ENCODE measurements around the gene ZNF407. TPM values are rescaled to one million over a fixed set of nuclear protein-coding genes. Genes with fewer than 3 reads are reported as not detected.

The ZNF407 gene
- polyA plus RNA-seq, 1 experiment, result 2.8 TPM

DNA sequence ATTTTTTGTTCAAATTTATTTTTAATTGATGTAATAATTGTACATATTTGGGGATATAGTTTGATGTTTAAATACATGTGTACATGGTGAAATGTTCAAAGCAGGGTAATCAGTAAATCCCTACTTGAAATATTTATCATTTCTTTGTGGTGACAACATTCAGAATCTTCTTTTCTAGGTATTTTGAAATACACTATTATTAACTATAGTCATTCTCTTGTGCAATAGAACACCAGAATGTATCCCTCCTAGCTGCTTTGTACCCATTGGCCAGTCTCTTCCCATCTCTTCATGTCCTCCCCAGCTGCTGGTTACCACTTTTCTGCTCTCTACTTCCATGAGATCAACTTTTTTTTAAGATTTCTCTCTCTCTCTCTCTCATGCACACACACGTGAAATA is 126.5 kb downstream of the ZNF407 start:
- TF ChIP-seq, protein P1, sequence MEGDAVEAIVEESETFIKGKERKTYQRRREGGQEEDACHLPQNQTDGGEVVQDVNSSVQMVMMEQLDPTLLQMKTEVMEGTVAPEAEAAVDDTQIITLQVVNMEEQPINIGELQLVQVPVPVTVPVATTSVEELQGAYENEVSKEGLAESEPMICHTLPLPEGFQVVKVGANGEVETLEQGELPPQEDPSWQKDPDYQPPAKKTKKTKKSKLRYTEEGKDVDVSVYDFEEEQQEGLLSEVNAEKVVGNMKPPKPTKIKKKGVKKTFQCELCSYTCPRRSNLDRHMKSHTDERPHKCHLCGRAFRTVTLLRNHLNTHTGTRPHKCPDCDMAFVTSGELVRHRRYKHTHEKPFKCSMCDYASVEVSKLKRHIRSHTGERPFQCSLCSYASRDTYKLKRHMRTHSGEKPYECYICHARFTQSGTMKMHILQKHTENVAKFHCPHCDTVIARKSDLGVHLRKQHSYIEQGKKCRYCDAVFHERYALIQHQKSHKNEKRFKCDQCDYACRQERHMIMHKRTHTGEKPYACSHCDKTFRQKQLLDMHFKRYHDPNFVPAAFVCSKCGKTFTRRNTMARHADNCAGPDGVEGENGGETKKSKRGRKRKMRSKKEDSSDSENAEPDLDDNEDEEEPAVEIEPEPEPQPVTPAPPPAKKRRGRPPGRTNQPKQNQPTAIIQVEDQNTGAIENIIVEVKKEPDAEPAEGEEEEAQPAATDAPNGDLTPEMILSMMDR (IDR thresholded peaks at IDR 0.05; ENCODE audit: insufficient read depth, low read depth, low read length), result no peak
- ChIA-PET CTCF (no interaction called here), POLR2A (no interaction called here)
- no peaks in the 10 kb centered on the region for H3K36me3 ChIP-seq (ENCODE audit: control insufficient read depth, insufficient read depth, low read length)
- DNase-seq (ENCODE audit: low read depth), result peak; percentile 20
- H3K4me3 ChIP-seq (ENCODE audit: low read depth, low read length), result no peak overlapping the region
- H3K27me3 ChIP-seq (ENCODE audit: control insufficient read depth, insufficient read depth, low read length), result no peaks in the 10 kb centered on the region

DNA sequence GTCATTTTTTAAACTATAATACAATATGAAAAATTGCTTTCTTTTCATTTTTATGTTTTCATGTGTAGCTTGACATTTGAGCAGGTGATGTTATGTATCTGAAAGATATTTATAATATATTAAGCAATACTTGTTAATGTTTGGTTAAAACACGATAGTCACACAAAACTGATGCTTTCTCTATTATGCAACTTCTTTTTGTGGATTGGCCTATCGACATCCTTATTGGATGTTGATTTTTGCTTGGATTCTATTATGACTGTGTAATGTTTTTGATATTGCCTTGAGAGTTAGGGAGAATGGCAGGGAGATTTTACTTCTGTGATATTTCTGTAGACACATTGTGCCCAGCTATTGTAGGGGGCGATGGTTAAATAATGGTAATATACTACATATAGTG is 128.0 kb downstream of the ZNF407 start:
- TF ChIP-seq, protein P1 (IDR thresholded peaks at IDR 0.05; ENCODE audit: insufficient read depth, low read depth, low read length), result no peak
- no peak for DNase-seq (ENCODE audit: low read depth)
- CTCF ChIA-PET, result interaction anchor here (0.7 kb wide), 1 partner anchor 594 kb away, joined by 3 read pairs; no protein-coding TSS in a partner anchor
- Histone ChIP-seq H3K36me3 (ENCODE audit: control insufficient read depth, insufficient read depth, low read length) (no peaks in the 10 kb centered on the region), H3K27me3 (ENCODE audit: control insufficient read depth, insufficient read depth, low read length) (no peaks in the 10 kb centered on the region), H3K4me3 (ENCODE audit: low read depth, low read length) (no peak overlapping the region)
- POLR2A ChIA-PET, result no interaction called here

DNA sequence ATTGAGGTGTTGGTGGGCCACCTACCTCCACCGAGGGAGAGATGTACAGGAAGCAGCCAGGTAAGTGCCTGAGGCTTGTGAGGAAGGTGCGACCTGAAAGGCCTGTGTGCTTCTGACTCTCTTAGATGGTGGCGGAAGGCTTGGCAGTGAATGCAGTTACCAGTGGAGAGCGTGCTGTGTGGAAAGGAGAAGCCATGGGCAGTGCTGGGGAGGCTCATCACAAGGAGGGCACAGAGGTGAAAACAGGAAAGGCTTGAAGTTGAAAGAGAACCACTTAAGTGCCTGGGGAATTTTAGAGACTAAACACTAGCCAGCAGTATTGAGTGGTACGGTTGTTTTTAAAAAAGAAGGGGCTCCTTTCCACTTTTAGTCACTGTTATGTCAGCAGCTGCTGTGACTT is 130.9 kb downstream of the ZNF407 start:
- no peak for DNase-seq (ENCODE audit: low read depth)
- Histone ChIP-seq H3K36me3 (ENCODE audit: control insufficient read depth, insufficient read depth, low read length) (no peaks in the 10 kb centered on the region), H3K4me3 (ENCODE audit: low read depth, low read length) (no peak overlapping the region), H3K27me3 (ENCODE audit: control insufficient read depth, insufficient read depth, low read length) (no peaks in the 10 kb centered on the region)
- ChIA-PET POLR2A (no interaction called here), CTCF (interaction anchor here (0.7 kb wide), 1 partner anchor 1966 kb away, joined by 3 read pairs; no protein-coding TSS in a partner anchor)
- TF ChIP-seq, protein P1 (IDR thresholded peaks at IDR 0.05; ENCODE audit: insufficient read depth, low read depth, low read length), result no peak

DNA sequence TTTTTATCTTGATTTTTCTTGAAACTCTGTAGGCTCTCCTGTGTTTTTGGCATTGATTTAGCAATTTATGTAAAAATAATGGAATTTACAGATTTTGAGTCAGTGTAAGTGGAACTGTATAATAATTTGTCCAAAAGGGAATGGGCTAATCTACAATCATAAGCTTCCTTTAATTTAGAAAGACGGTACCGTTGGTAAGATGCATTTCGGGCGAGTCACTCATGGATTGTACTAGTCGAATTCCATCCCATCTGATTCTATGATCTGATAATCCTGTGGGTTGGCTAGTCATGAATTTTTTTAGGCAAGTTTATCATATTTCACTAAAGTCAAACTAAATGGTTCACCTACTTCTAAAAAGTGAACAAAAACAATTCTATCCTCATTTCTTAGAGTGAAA is 133.4 kb downstream of the ZNF407 start:
- Histone ChIP-seq H3K27me3 (ENCODE audit: control insufficient read depth, insufficient read depth, low read length) (no peaks in the 10 kb centered on the region), H3K4me3 (ENCODE audit: low read depth, low read length) (no peak overlapping the region), H3K36me3 (ENCODE audit: control insufficient read depth, insufficient read depth, low read length) (no peaks in the 10 kb centered on the region)
- ChIA-PET CTCF (interaction anchor here (0.7 kb wide), 1 partner anchor 211 kb away, joined by 4 read pairs; no protein-coding TSS in a partner anchor), POLR2A (no interaction called here)
- TF ChIP-seq, protein P1 (IDR thresholded peaks at IDR 0.05; ENCODE audit: insufficient read depth, low read depth, low read length), result no peak
- DNase-seq (ENCODE audit: low read depth), result peak; percentile 26

GRCh38 chr18:74732380-74732779 is 134.7 kb downstream of the ZNF407 start:
- Histone ChIP-seq H3K4me3 (ENCODE audit: low read depth, low read length) (no peak overlapping the region), H3K27me3 (ENCODE audit: control insufficient read depth, insufficient read depth, low read length) (no peaks in the 10 kb centered on the region), H3K36me3 (ENCODE audit: control insufficient read depth, insufficient read depth, low read length) (no peaks in the 10 kb centered on the region)
- POLR2A ChIA-PET, result no interaction called here
- DNase-seq (ENCODE audit: low read depth), result no peak
- TF ChIP-seq, protein P1 (IDR thresholded peaks at IDR 0.05; ENCODE audit: insufficient read depth, low read depth, low read length), result no peak
- CTCF ChIA-PET, result no interaction called here
